HL-60 (cell line): ENCODE results near the gene CLDN14.

Experiments used
- DNase-seq, 2 experiments: peaks; one replicate each; pipeline ENCODE4 v3.0.0-alpha.2; 2010 to 2020; ENCODE audit warnings: low read depth in 1 of 2, low spot score in 1 of 2
- H3K27ac ChIP-seq: fragments of 250-450 bp; sonication (Bioruptor Pico); replicated peaks from 2 replicates; pipeline ENCODE4 v1.5.1; 2020; ENCODE audit warnings: mild to moderate bottlenecking, moderate library complexity
- H3K27me3 ChIP-seq: fragments of 250-450 bp; sonication (Bioruptor Pico); 2 replicates; pipeline ENCODE4 v1.5.1; 2021; ENCODE audit warnings: mild to moderate bottlenecking, moderate library complexity; ENCODE audit not compliant: insufficient read depth, poor library complexity, severe bottlenecking
- H3K4me3 ChIP-seq: replicated peaks from 2 replicates; pipeline ENCODE4 v1.5.1; 2011; ENCODE audit warnings: mild to moderate bottlenecking, control low read depth, low read length; ENCODE audit not compliant: insufficient read depth
- GABPA ChIP-seq: IDR thresholded peaks from 2 replicates; pipeline ENCODE4 v1.6.1; 2012; ENCODE audit warnings: low read depth
- POLR2AphosphoS5 ChIP-seq: IDR thresholded peaks from 2 replicates; pipeline ENCODE4 v1.6.1; 2012; ENCODE audit warnings: low read depth
- SPI1 ChIP-seq: IDR thresholded peaks from 2 replicates; pipeline ENCODE4 v1.6.1; 2012; ENCODE audit warnings: low read depth, mild to moderate bottlenecking, borderline replicate concordance
- TF ChIP-seq, protein P1 (sequence below): IDR thresholded peaks from one replicate; pipeline ENCODE4 v1.5.1; 2011; ENCODE audit warnings: low read length, control low read depth, inconsistent platforms; ENCODE audit not compliant: insufficient read depth
- TF ChIP-seq, protein P2 (sequence below): IDR thresholded peaks from 2 replicates; pipeline ENCODE4 v1.6.1; 2012; ENCODE audit warnings: low read depth; ENCODE audit not compliant: insufficient replicate concordance

CLDN14 gene

DNA sequence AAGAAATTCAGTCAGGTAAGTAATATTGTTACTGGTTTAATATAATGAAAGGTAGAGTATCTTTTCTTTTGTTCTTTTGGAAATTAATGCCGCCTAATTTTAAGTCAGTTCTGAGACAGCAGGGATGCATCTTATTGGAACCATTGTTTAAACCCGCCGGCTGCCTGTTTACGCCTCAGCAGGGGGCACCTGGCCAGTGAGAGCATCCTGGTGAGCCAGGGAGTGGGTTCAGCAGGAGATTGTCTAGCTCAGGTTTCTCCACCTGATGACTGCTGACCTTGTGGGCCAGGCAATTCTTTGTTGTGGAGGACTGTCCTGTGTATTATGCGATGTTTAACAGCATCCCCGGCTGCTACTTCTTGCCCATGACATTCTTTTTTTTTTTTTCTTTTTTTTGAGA, 64.5 kb downstream of the CLDN14 start:
- no peaks in the 10 kb centered on the region for H3K27me3 ChIP-seq
- H3K4me3 ChIP-seq = no peak overlapping the region
- H3K27ac ChIP-seq = no peak overlapping the region
- no peak for DNase-seq
- TF ChIP-seq POLR2AphosphoS5 = no peak
- TF ChIP-seq GABPA = no peak
- TF ChIP-seq, protein P1, sequence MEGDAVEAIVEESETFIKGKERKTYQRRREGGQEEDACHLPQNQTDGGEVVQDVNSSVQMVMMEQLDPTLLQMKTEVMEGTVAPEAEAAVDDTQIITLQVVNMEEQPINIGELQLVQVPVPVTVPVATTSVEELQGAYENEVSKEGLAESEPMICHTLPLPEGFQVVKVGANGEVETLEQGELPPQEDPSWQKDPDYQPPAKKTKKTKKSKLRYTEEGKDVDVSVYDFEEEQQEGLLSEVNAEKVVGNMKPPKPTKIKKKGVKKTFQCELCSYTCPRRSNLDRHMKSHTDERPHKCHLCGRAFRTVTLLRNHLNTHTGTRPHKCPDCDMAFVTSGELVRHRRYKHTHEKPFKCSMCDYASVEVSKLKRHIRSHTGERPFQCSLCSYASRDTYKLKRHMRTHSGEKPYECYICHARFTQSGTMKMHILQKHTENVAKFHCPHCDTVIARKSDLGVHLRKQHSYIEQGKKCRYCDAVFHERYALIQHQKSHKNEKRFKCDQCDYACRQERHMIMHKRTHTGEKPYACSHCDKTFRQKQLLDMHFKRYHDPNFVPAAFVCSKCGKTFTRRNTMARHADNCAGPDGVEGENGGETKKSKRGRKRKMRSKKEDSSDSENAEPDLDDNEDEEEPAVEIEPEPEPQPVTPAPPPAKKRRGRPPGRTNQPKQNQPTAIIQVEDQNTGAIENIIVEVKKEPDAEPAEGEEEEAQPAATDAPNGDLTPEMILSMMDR = no peak
- TF ChIP-seq SPI1 = no peak
- TF ChIP-seq, protein P2, sequence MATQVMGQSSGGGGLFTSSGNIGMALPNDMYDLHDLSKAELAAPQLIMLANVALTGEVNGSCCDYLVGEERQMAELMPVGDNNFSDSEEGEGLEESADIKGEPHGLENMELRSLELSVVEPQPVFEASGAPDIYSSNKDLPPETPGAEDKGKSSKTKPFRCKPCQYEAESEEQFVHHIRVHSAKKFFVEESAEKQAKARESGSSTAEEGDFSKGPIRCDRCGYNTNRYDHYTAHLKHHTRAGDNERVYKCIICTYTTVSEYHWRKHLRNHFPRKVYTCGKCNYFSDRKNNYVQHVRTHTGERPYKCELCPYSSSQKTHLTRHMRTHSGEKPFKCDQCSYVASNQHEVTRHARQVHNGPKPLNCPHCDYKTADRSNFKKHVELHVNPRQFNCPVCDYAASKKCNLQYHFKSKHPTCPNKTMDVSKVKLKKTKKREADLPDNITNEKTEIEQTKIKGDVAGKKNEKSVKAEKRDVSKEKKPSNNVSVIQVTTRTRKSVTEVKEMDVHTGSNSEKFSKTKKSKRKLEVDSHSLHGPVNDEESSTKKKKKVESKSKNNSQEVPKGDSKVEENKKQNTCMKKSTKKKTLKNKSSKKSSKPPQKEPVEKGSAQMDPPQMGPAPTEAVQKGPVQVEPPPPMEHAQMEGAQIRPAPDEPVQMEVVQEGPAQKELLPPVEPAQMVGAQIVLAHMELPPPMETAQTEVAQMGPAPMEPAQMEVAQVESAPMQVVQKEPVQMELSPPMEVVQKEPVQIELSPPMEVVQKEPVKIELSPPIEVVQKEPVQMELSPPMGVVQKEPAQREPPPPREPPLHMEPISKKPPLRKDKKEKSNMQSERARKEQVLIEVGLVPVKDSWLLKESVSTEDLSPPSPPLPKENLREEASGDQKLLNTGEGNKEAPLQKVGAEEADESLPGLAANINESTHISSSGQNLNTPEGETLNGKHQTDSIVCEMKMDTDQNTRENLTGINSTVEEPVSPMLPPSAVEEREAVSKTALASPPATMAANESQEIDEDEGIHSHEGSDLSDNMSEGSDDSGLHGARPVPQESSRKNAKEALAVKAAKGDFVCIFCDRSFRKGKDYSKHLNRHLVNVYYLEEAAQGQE = no peak

DNA sequence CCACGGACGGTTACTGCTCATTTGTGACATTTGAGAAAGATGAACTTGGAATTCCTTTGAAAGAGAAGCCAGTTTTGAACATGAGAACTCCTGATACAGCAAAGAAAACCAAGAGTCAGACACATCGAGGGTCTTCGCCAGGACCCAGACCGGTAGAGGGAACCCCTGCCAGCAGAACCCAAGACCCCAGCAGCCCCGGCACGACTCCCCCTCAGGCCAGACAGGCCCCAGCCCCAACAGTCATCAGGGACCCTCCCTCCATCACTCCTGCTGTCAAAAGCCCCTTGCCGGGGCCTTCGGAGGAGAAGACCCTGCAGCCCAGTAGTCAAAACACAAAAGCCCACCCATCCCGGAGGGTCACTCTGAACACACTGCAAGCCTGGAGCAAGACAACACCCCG, 67.0 kb downstream of the CLDN14 start:
- Histone ChIP-seq H3K27me3 (no peaks in the 10 kb centered on the region), H3K4me3 (no peak overlapping the region), H3K27ac (no peak overlapping the region)
- TF ChIP-seq SPI1 (no peak), GABPA (no peak), POLR2AphosphoS5 (no peak)
- TF ChIP-seq, protein P1 = no peak
- DNase-seq = no peak

DNA sequence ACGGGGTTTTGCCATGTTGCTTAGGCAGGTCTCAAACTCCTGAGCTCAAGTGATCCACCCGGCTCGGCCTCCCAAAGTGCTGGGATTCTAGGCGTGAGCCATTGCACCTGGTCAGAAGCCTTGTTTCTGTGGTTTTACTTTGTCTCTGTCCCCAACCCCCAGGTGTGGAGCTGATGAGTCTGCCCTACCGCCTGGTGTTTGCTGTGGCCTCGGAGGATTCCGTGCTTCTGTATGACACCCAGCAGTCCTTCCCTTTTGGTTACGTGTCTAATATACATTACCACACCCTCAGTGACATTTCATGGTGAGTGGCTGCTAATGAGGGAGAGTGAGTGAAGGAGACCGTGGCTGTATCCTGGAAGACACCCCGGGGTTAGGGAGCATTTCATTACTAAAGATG, 68.6 kb downstream of the CLDN14 start:
- TF ChIP-seq GABPA (no peak), SPI1 (no peak)
- TF ChIP-seq, protein P1 = no peak
- TF ChIP-seq, protein P2 = no peak
- no peak for DNase-seq
- no peaks in the 10 kb centered on the region for H3K27me3 ChIP-seq
- no peak overlapping the region for H3K4me3 ChIP-seq
- no peak overlapping the region for H3K27ac ChIP-seq
